ENCODE data around the gene NRDC. TPM values are rescaled to one million over a fixed set of nuclear protein-coding genes. Genes with fewer than 3 reads are reported as not detected.

Gene NRDC, protein sequence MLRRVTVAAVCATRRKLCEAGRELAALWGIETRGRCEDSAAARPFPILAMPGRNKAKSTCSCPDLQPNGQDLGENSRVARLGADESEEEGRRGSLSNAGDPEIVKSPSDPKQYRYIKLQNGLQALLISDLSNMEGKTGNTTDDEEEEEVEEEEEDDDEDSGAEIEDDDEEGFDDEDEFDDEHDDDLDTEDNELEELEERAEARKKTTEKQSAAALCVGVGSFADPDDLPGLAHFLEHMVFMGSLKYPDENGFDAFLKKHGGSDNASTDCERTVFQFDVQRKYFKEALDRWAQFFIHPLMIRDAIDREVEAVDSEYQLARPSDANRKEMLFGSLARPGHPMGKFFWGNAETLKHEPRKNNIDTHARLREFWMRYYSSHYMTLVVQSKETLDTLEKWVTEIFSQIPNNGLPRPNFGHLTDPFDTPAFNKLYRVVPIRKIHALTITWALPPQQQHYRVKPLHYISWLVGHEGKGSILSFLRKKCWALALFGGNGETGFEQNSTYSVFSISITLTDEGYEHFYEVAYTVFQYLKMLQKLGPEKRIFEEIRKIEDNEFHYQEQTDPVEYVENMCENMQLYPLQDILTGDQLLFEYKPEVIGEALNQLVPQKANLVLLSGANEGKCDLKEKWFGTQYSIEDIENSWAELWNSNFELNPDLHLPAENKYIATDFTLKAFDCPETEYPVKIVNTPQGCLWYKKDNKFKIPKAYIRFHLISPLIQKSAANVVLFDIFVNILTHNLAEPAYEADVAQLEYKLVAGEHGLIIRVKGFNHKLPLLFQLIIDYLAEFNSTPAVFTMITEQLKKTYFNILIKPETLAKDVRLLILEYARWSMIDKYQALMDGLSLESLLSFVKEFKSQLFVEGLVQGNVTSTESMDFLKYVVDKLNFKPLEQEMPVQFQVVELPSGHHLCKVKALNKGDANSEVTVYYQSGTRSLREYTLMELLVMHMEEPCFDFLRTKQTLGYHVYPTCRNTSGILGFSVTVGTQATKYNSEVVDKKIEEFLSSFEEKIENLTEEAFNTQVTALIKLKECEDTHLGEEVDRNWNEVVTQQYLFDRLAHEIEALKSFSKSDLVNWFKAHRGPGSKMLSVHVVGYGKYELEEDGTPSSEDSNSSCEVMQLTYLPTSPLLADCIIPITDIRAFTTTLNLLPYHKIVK
- 147 TPM in 2 replicates for total RNA-seq (2021)
- long read RNA-seq, transcript NRDC-211 (2 exons, 1,020 nt), result minor isoform, 23 of 795 reads
- long read RNA-seq, transcript NRDC-201 (31 exons, 3,691 nt), result major isoform, 459 of 795 reads
- long read RNA-seq, transcript NRDC-202 (33 exons, 3,895 nt), result minor isoform, 71 of 795 reads
- long read RNA-seq, partial matches to known transcripts, result 135 of 795 reads
- long read RNA-seq, other reads (novel, unspliced or antisense), result 107 of 795 reads

- H3K79me1 ChIP-seq (ENCODE audit: insufficient read depth, low read depth, low read length, poor library complexity, severe bottlenecking), result no peaks in the 10 kb centered on the region
- H4K5ac ChIP-seq (ENCODE audit: insufficient read length, low read depth, low read length), result peak within 1 kb of the TSS; percentile 99
- H2BK5ac ChIP-seq (ENCODE audit: insufficient read length, low read length), result peak within 1 kb of the TSS; percentile 90
These were observed at the start of gene NRDC for GRCh38 chr1:51878616-51879336. TSS of gene NRDC (minus strand) at chr1:51878727. CDS start at chr1:51878615, 112 bp downstream.

More at GRCh38 chr1:51878616-51879336, at the start of gene NRDC:
- peak within 1 kb of the TSS; percentile 21 for H4K91ac ChIP-seq (ENCODE audit: insufficient read length, low read depth, low read length)
- peaks cover 22% of the 10 kb centered on the region for H3K27me3 Mint-ChIP-seq (ENCODE audit: low read depth)
- peak within 1 kb of the TSS; percentile 74 for H3T11ph ChIP-seq (ENCODE audit: low read length)
- H3K27ac ChIP-seq (ENCODE audit: insufficient read length, low read depth, low read length), result peak within 1 kb of the TSS; percentile 85
- peak within 1 kb of the TSS; percentile 96 for H3K9ac ChIP-seq (ENCODE audit: extremely low read depth, insufficient read length, low read length)
- no peaks in the 10 kb centered on the region for H3K27me3 ChIP-seq (ENCODE audit: insufficient read depth, low read length)
- H3K18ac ChIP-seq (ENCODE audit: insufficient read length, low read depth, low read length), result peak within 1 kb of the TSS; percentile 94
- peaks cover 7% of the 10 kb centered on the region for H3K23me2 ChIP-seq (ENCODE audit: insufficient read length, low read depth, low read length, poor library complexity, severe bottlenecking)
- no peak within 1 kb of the TSS for H2AFZ ChIP-seq (ENCODE audit: low read length)
- peaks cover 14 to 21% of the 10 kb centered on the region in 2 experiments for H3K4me1 Mint-ChIP-seq
- H4K20me1 ChIP-seq (ENCODE audit: control insufficient read depth, insufficient read depth, insufficient read length), result no peaks in the 10 kb centered on the region
- H2BK12ac ChIP-seq (ENCODE audit: insufficient read length, low read depth, low read length), result peak within 1 kb of the TSS; percentile 8
- H3K79me2 ChIP-seq (ENCODE audit: insufficient read depth, low read length), result peaks cover 28% of the 10 kb centered on the region; the same call in 1 of the 2 replicates
- peak; percentile 100 for DNase-seq
- TF ChIP-seq, protein P1, sequence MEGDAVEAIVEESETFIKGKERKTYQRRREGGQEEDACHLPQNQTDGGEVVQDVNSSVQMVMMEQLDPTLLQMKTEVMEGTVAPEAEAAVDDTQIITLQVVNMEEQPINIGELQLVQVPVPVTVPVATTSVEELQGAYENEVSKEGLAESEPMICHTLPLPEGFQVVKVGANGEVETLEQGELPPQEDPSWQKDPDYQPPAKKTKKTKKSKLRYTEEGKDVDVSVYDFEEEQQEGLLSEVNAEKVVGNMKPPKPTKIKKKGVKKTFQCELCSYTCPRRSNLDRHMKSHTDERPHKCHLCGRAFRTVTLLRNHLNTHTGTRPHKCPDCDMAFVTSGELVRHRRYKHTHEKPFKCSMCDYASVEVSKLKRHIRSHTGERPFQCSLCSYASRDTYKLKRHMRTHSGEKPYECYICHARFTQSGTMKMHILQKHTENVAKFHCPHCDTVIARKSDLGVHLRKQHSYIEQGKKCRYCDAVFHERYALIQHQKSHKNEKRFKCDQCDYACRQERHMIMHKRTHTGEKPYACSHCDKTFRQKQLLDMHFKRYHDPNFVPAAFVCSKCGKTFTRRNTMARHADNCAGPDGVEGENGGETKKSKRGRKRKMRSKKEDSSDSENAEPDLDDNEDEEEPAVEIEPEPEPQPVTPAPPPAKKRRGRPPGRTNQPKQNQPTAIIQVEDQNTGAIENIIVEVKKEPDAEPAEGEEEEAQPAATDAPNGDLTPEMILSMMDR (conservative IDR thresholded peaks at IDR 0.05), result no peak
- H3K36me3 Mint-ChIP-seq (ENCODE audit: insufficient read depth in 1 of 3, low read depth in 3 of 3), result peaks cover 0 to 3% (median 2%) of the 10 kb centered on the region in 3 experiments; a peak in 5 of 7 replicates
- WGBS (ENCODE audit: extremely low coverage, insufficient read length, low lambda C conversion rate), result no CpG with 5 or more reads among the region's 54 CpGs
- H3K4ac ChIP-seq (ENCODE audit: low read depth, low read length), result peak within 1 kb of the TSS; percentile 32; the same call in 1 of the 2 replicates
- H2BK20ac ChIP-seq (ENCODE audit: low read depth, low read length, poor library complexity, severe bottlenecking), result no peak within 1 kb of the TSS
- H4K8ac ChIP-seq (replicated peaks; ENCODE audit: insufficient read length, low read depth, low read length), result peak within 1 kb of the TSS; percentile 78
- H2AK5ac ChIP-seq (ENCODE audit: insufficient read length, low read length), result peak within 1 kb of the TSS; percentile 73
- peak within 1 kb of the TSS; percentile 38 for H3K56ac ChIP-seq (ENCODE audit: insufficient read length, low read depth, low read length)
- H3K14ac ChIP-seq (ENCODE audit: insufficient read depth, low read length), result peak within 1 kb of the TSS; percentile 96
- no peak within 1 kb of the TSS for H2BK15ac ChIP-seq (ENCODE audit: low read depth, low read length)
- H2BK120ac ChIP-seq (ENCODE audit: low read depth, low read length, poor library complexity, severe bottlenecking), result peak within 1 kb of the TSS; percentile 98
- no peak within 1 kb of the TSS for H3K27ac Mint-ChIP-seq
- H3K4me3 Mint-ChIP-seq, result no peak within 1 kb of the TSS
- no peaks in the 10 kb centered on the region for H3K9me3 ChIP-seq (ENCODE audit: control insufficient read depth, low read depth, low read length)
- peaks cover 2% of the 10 kb centered on the region; the same call in 1 of the 2 replicates for H3K4me1 ChIP-seq (ENCODE audit: insufficient read depth, low read length)
- no peaks in the 10 kb centered on the region for H3K9me3 Mint-ChIP-seq
- H3K23ac ChIP-seq (ENCODE audit: insufficient read length, low read depth, low read length), result no peak within 1 kb of the TSS
- H3K4me2 ChIP-seq (ENCODE audit: insufficient read depth, insufficient read length, low read length), result peak within 1 kb of the TSS; percentile 92

Measured in H9 (cell line).